ENCODE results near the gene CROCC. TPM values are rescaled to one million over a fixed set of nuclear protein-coding genes. Genes with fewer than 3 reads are reported as not detected.

Gene CROCC
- total RNA-seq, 1 experiment from 2014 or later: 14.3 TPM

- DNase-seq (ENCODE audit: low read depth): no peak
Observed at GRCh38 chr1:17011092-17011438, 89.3 kb downstream of the CROCC start.

GRCh38 chr1:17011439-17012307 lies 89.9 kb downstream of the CROCC start, which contains the start of gene ATP13A2:
ATP13A2 (minus strand) TSS chr1:17011928; CDS start chr1:17011738, 190 bp downstream.
- DNase-seq (ENCODE audit: low read depth): peak; percentile 75

GRCh38 chr1:17012775-17013490 lies 91.2 kb downstream of the CROCC start:
- peak; percentile 48 for DNase-seq (ENCODE audit: low read depth)

GRCh38 chr1:17013491-17014320 lies 92.0 kb downstream of the CROCC start:
- no peak for DNase-seq (ENCODE audit: low read depth)

GRCh38 chr1:17014671-17015567 lies 93.2 kb downstream of the CROCC start:
- no peak for DNase-seq (ENCODE audit: low read depth)

- peak; percentile 74 for DNase-seq (ENCODE audit: low read depth)
Observed at GRCh38 chr1:17016317-17016661, 94.6 kb downstream of the CROCC start.

- DNase-seq (ENCODE audit: low read depth): no peak
Observed at GRCh38 chr1:17017435-17017834, 95.7 kb downstream of the CROCC start.

- no peak for DNase-seq (ENCODE audit: low read depth)
Observed at GRCh38 chr1:17018849-17019248, 97.1 kb downstream of the CROCC start.

GRCh38 chr1:17020502-17020901 lies 98.8 kb downstream of the CROCC start:
- DNase-seq (ENCODE audit: low read depth): no peak

GRCh38 chr1:17021896-17022295 lies 100.2 kb downstream of the CROCC start:
- no peak for DNase-seq (ENCODE audit: low read depth)

Small RNAs within 50 kb of the gene (small RNA-seq; reads per million reads assigned to genes)
- not detected for gene RNU1-2
- not detected for gene RNU1-5P

Other genes starting within 250 kb of the CROCC start
- gene RNU1-4, start 181.4 kb upstream of the CROCC start, total RNA-seq (2014; rRNA removed; shearing (Covaris generic)): under 0.01 TPM in 1 of 2 replicates, not detected in the other
- gene RNU1-2, start 26.0 kb upstream of the CROCC start, total RNA-seq (2014; rRNA removed; shearing (Covaris generic)): under 0.01 TPM in 1 of 2 replicates, not detected in the other
- not detected in 2 replicates for gene MFAP2, start 58.7 kb downstream of the CROCC start, total RNA-seq (2014; rRNA removed; shearing (Covaris generic))
- 34.8 and 46.9 TPM in 2 replicates for gene ATP13A2, start 90.0 kb downstream of the CROCC start, total RNA-seq (2014; rRNA removed; shearing (Covaris generic))
- gene SDHB, start 132.1 kb downstream of the CROCC start, total RNA-seq (2014; rRNA removed; shearing (Covaris generic)): 292 and 299 TPM in 2 replicates
- not detected in 2 replicates for gene PADI2, start 197.5 kb downstream of the CROCC start, total RNA-seq (2014; rRNA removed; shearing (Covaris generic))